GM21423 (cell line): Measurements from ENCODE around the gene KRTAP22-2.

Experiments
- ATAC-seq: cut with Tn5 transposase; IDR thresholded peaks from one replicate; pipeline ENCODE4 v1.9.1; 2021; ENCODE audit warnings: mild to moderate bottlenecking, moderate library complexity; ENCODE audit not compliant: unreplicated experiment

Gene KRTAP22-2

DNA sequence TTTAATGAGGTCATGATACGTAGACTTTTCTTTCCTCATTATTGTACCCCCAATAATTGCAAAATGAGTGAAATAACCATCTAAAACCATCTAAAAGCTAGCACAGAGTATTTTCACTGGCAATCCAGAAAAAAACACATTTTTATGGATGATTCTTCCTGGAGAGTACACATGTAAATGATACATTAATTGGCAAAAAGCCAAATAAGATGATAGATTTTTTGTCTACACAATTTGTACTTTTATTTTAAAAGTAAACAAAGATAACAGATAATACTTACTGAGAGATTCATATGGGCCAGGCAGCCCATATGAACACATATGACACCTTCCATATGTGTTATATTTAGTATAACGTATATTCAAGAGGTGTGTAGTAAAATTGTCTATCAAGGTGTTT, 26.6 kb downstream of the KRTAP22-2 start:
- ATAC-seq = no peak

- ATAC-seq = no peak
Measured at GRCh38 chr21:30563072-30563471, 27.1 kb downstream of the KRTAP22-2 start.

- ATAC-seq = no peak
Measured at GRCh38 chr21:30561957-30562356, 28.2 kb downstream of the KRTAP22-2 start.

GRCh38 chr21:30561264-30561895, 28.8 kb downstream of the KRTAP22-2 start, which contains the start of gene KRTAP19-7:
TSS of gene KRTAP19-7 (minus strand) at chr21:30561314. CDS start at chr21:30561289, 25 bp downstream.
- ATAC-seq = no peak

DNA sequence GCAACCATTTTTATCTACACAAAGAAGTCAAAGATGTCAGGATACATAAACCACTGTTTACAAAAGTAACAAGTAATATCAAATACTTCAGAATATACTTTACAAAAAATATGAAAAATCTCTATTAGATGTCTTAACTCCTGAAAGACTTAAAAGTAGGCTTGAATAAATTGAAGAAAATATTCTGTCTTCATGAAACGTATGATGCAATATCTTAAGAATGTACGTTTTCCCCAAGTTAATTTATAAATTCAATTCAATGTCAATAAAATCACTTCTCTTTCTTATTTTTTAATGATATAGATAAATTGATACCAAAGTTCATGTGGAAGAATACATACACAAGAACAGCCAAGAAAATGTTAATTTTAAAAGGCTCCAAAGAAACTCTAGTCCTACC, 35.1 kb downstream of the KRTAP22-2 start:
- ATAC-seq = no peak

- ATAC-seq = no peak
Measured at GRCh38 chr21:30552782-30553181, 37.4 kb downstream of the KRTAP22-2 start.

DNA sequence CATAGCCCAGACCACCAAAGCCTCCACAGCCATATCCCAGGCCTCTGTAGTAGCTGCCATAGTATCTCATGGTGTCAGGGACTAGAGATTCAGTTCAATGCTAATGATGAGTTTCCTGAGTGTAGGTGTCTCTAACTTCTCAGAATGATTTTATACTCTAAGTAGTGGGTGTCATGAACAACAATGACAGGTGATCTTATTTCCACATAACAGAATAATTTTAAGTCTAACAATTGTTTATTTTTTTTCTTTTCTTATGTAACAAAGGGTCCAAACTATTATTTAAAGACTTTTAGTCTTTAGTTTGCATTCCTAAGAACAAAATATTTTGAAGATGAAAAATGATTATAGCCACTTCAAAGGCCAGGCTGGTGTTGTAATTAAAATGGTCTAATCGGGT, 48.4 kb downstream of the KRTAP22-2 start, which contains the start of gene KRTAP19-6:
KRTAP19-6 (minus strand) TSS at position 101 of the 400 bp plus-strand sequence; CDS start at position 70, 31 bp downstream.
- ATAC-seq = no peak
